ENCODE measurements around the gene CYGB. TPM values are rescaled to one million over a fixed set of nuclear protein-coding genes. Genes with fewer than 3 reads are reported as not detected.
A peak's percentile ranks its signal among the peaks of the same experiment; 100 is the strongest.
"Not testable (repeated sequence)": the region's sequence is repeated elsewhere in the genome, so short reads cannot be mapped to it uniquely, and the experiment has no call there.

The CYGB gene
- total RNA-seq, 5 donors from 2014 or later (not counting 1 experiment from before 2014, with no cell fraction given) = 0.20 to 0.76 (median 0.65) TPM

DNA sequence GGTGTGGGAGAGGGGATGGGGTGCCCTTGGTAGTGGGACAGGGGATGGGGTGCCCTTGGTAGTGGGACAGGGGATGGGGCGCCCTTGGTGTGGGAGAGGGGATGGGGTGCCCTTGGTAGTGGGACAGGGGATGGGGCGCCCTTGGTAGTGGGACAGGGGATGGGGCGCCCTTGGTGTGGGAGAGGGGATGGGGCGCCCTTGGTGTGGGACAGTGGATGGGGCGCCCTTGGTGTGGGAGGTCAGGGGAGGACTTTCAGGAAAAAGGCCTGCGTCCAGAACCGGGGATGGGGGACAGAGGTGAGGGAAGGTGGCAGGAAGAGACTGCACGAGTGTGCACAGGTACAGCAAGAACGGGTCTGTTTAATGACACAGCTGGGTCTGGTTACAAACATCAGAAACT, 10.5 kb downstream of the CYGB start:
- H3K4me3 ChIP-seq (ENCODE audit: control insufficient read depth in 1 of 2, extremely low read depth in 1 of 2, low read length in 1 of 2); H3K27me3 Mint-ChIP-seq; H3K36me3 ChIP-seq (ENCODE audit: control insufficient read depth in 2 of 2, extremely low read depth in 1 of 2, insufficient read depth in 1 of 2, low read length in 1 of 2); POLR2A ChIA-PET; DNase-seq; H3K36me3 Mint-ChIP-seq; H3K9me3 Mint-ChIP-seq; H3K9me3 ChIP-seq: not testable (repeated sequence)
- Mint-ChIP-seq H3K27ac (peak overlapping the region; percentile 73 to 82), H3K4me1 (peaks cover 32 to 48% (median 35%) of the 10 kb centered on the region in 3 donors), H3K4me3 (peak overlapping the region; percentile 34 to 68 (median 50))
- ATAC-seq (replicated peaks in 1 of 4) = peak in 1 of 4 experiments; percentile 2
- H3K27me3 ChIP-seq (replicated peaks in 1 of 2; ENCODE audit: control insufficient read depth in 2 of 2, extremely low read depth in 1 of 2, insufficient read depth in 2 of 2, low read length in 1 of 2) = peaks cover 0 to 20% of the 10 kb centered on the region in 2 experiments
- H3K4me1 ChIP-seq (ENCODE audit: control insufficient read depth in 1 of 2, extremely low read depth in 1 of 2, insufficient read depth in 2 of 2, low read length in 2 of 2) = peaks cover 7 to 50% of the 10 kb centered on the region in 2 experiments
- CTCF ChIA-PET = interaction anchor here in 1 of 2 donors (1.6 kb wide), 1 partner anchor 186 kb away, joined by 5 read pairs; no protein-coding TSS in a partner anchor
- WGBS (ENCODE audit: insufficient coverage) = 84% methylated on average over 9 of the region's 9 CpGs
- peak overlapping the region; percentile 71 for H3K27ac ChIP-seq (ENCODE audit: low read length)

DNA sequence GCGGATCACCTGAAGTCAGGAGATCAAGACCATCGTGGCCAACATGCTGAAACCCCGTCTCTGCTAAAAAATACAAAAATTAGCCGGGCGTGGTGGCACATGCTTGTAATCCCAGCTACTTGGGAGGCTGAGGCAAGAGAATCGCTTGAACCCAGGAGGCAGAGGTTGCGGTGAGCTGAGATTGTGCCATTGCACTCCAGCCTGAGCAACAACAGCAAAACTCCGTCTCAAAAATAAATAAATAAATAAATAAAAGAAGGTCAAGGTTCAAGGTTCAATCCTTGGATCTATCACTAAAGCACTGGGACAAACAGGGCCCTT, 12.0 kb downstream of the CYGB start:
- not testable (repeated sequence) for H3K27ac ChIP-seq (ENCODE audit: low read length); H3K4me3 Mint-ChIP-seq; DNase-seq; H3K27ac Mint-ChIP-seq; H3K9me3 Mint-ChIP-seq; H3K36me3 Mint-ChIP-seq; H3K27me3 Mint-ChIP-seq; H3K9me3 ChIP-seq; H3K36me3 ChIP-seq (ENCODE audit: control insufficient read depth in 2 of 2, extremely low read depth in 1 of 2, insufficient read depth in 1 of 2, low read length in 1 of 2); ATAC-seq (replicated peaks in 1 of 4); H3K4me3 ChIP-seq (ENCODE audit: control insufficient read depth in 1 of 2, extremely low read depth in 1 of 2, low read length in 1 of 2)
- POLR2A ChIA-PET = interaction anchor here in 1 of 2 donors (0.7 kb wide), 1 partner anchor 37 kb away, joined by 4 read pairs; no protein-coding TSS in a partner anchor
- Histone ChIP-seq H3K4me1 (ENCODE audit: control insufficient read depth in 1 of 2, extremely low read depth in 1 of 2, insufficient read depth in 2 of 2, low read length in 2 of 2) (peaks cover 7 to 46% of the 10 kb centered on the region in 2 experiments), H3K27me3 (replicated peaks in 1 of 2; ENCODE audit: control insufficient read depth in 2 of 2, extremely low read depth in 1 of 2, insufficient read depth in 2 of 2, low read length in 1 of 2) (peaks cover 0 to 18% of the 10 kb centered on the region in 2 experiments)
- 96% methylated on average over 4 of the region's 8 CpGs for WGBS (ENCODE audit: insufficient coverage)
- CTCF ChIA-PET = interaction anchor here in 1 of 2 donors (3.3 kb wide), 1 partner anchor 21 kb away, joined by 13 read pairs; no protein-coding TSS in a partner anchor
- H3K4me1 Mint-ChIP-seq = peaks cover 32 to 41% (median 34%) of the 10 kb centered on the region in 3 donors

DNA sequence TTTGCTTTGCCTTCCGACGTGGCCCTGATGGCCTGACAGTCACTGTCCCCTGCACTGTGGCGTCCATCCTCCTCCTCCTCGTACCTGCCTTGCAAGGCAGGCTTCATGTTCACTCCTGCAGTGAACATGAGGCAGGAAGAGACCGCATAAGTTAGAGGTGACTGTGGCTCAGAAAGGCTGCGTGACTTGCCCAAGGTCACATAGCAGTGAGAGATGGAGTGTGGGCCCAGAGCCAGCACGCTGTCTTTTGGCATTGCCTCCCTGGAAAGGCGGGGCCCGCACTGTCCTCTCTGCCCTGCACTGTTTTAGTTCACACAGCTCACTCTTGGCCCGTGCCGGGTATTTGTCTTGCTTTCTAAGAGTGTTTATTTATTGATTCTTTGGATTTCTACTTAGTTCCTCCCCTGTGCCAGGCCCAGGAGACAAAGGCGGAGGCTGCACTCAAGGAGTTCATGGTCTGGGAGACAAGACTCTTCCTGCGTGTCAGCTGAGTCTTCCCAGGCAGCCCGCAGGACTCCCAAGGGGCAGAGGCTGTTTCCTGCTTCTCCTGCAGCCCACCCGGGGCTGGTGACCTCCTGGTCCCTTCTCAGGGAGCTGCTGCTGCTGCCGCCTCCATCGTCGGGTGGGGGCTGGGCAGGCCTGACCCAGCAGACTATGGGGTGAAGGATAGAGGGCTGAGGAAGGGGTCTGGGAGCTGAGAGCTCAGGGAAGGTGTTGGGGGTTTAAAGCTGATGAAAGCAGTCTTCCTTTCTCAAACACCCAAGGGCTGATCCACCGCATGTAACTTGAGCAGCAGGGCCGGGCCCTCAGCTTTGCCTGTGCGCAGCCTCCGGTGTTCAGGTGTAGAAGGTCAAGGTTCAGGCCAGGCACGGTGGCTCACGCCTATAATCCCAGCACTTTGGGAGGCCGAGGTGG, 12.7 kb downstream of the CYGB start:
- POLR2A ChIA-PET = no interaction called here
- no peak for ATAC-seq (replicated peaks in 1 of 4)
- H3K36me3 ChIP-seq (ENCODE audit: control insufficient read depth in 2 of 2, extremely low read depth in 1 of 2, insufficient read depth in 1 of 2, low read length in 1 of 2) = no peaks in the 10 kb centered on the region
- CTCF ChIA-PET = interaction anchor here (0.6 to 3.3 kb wide), 4 partner anchors 21 to 415 kb away, joined by 3 to 13 read pairs (median 8); no protein-coding TSS in a partner anchor
- Mint-ChIP-seq H3K9me3 (no peaks in the 10 kb centered on the region), H3K4me1 (peaks cover 30 to 37% (median 32%) of the 10 kb centered on the region in 3 donors), H3K27ac (peak overlapping the region; percentile 47 to 52), H3K27me3 (no peaks in the 10 kb centered on the region), H3K36me3 (no peaks in the 10 kb centered on the region), H3K4me3 (no peak overlapping the region)
- no peak overlapping the region for H3K27ac ChIP-seq (ENCODE audit: low read length)
- WGBS (ENCODE audit: insufficient coverage) = 88% methylated on average over 20 of the region's 25 CpGs
- H3K9me3 ChIP-seq = no peaks in the 10 kb centered on the region
- no peak overlapping the region for H3K4me3 ChIP-seq (ENCODE audit: control insufficient read depth in 1 of 2, extremely low read depth in 1 of 2, low read length in 1 of 2)
- H3K4me1 ChIP-seq (ENCODE audit: control insufficient read depth in 1 of 2, extremely low read depth in 1 of 2, insufficient read depth in 2 of 2, low read length in 2 of 2) = peaks cover 7 to 40% of the 10 kb centered on the region in 2 experiments
- H3K27me3 ChIP-seq (replicated peaks in 1 of 2; ENCODE audit: control insufficient read depth in 2 of 2, extremely low read depth in 1 of 2, insufficient read depth in 2 of 2, low read length in 1 of 2) = peaks cover 0 to 18% of the 10 kb centered on the region in 2 experiments
- no peak for DNase-seq

DNA sequence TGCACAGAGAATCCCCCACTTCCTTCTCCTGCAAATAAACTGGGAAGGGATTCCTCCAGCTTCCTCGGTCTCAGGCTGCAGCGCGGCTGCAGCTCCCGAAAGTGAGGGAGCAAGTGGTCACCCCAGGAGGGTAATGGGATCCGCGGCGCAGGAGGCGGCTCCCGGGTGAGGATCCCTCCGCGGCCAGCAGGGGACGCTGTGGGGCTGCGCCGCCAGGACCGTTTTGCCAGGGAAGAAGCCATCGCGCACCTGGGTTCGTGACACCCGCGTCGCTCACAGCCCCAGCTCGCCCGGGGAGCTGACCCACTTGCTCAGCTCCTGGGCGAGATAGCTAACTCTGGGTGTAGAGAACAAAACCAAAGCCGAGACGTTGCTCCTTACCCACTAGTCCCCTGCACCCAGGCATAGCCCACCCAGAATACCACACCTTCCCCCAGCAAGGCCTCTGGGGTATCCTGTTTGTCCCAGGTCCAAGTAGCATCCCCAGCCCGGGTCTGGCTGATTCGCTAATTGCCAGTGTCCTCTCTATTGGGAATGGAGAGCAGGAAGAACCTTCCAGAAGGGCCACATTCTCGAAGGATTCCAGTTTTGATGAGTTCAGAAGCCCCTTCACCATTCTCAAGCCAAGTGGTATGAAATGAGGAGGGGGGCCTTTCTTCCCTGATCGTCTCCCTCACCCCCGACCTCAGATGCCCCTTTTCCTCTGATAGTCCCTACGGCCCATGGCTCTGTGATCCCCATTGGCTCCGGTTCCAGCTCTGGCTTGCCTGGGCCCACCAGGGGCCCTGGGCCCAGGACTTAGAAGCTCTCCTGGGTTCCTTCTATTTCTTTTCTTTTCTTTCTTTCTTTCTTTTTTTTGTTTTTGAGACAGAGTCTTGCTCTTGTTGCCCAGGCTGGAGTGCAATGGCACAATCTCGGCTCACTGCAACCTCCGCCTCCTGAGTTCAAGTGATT, 14.1 kb downstream of the CYGB start:
- H3K4me1 Mint-ChIP-seq = peaks cover 22 to 44% (median 35%) of the 10 kb centered on the region in 3 donors

DNA sequence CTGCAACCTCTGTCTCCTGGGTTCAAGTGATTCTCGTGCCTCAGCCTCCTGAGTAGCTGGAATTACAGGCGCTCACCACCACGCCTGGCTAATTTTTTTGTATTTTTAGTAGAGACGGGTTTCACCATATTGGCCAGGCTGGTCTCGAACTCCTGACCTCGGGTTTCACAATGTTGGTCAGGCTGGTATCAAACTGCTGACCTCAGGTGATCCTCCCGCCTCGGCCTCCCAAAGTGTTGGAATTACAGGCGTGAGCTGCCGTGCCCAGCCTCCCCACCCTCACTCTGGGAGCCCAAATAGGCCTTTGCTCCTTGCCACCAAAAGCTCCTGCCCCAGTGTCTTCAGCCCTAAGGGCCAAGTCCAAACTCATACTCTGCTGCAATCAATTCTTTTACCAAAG, 15.8 kb downstream of the CYGB start:
- CTCF ChIA-PET = interaction anchor here in 1 of 2 donors (0.9 kb wide), 1 partner anchor 102 kb away, joined by 3 read pairs; no protein-coding TSS in a partner anchor
- H3K4me1 ChIP-seq (ENCODE audit: control insufficient read depth in 1 of 2, extremely low read depth in 1 of 2, insufficient read depth in 2 of 2, low read length in 2 of 2) = peaks cover 0 to 42% of the 10 kb centered on the region in 2 experiments
- H3K4me3 Mint-ChIP-seq; H3K9me3 ChIP-seq; H3K36me3 ChIP-seq (ENCODE audit: control insufficient read depth in 2 of 2, extremely low read depth in 1 of 2, insufficient read depth in 1 of 2, low read length in 1 of 2); H3K27ac Mint-ChIP-seq; POLR2A ChIA-PET; H3K9me3 Mint-ChIP-seq; ATAC-seq (replicated peaks in 1 of 4); H3K36me3 Mint-ChIP-seq; H3K27me3 Mint-ChIP-seq; H3K4me3 ChIP-seq (ENCODE audit: control insufficient read depth in 1 of 2, extremely low read depth in 1 of 2, low read length in 1 of 2); H3K27ac ChIP-seq (ENCODE audit: low read length); DNase-seq; H3K27me3 ChIP-seq (replicated peaks in 1 of 2; ENCODE audit: control insufficient read depth in 2 of 2, extremely low read depth in 1 of 2, insufficient read depth in 2 of 2, low read length in 1 of 2): not testable (repeated sequence)
- WGBS (ENCODE audit: insufficient coverage) = 80% methylated on average over 7 of the region's 10 CpGs
- peaks cover 26 to 38% (median 34%) of the 10 kb centered on the region in 3 donors for H3K4me1 Mint-ChIP-seq

More for the DNA sequence above, 14.1 kb downstream of the CYGB start:
- Mint-ChIP-seq H3K27ac (peak overlapping the region; percentile 87 to 88), H3K9me3 (no peaks in the 10 kb centered on the region), H3K4me3 (peak overlapping the region; percentile 36 to 59 (median 43)), H3K36me3 (no peaks in the 10 kb centered on the region), H3K27me3 (no peaks in the 10 kb centered on the region)
- Histone ChIP-seq H3K27ac (ENCODE audit: low read length) (no peak overlapping the region), H3K36me3 (ENCODE audit: control insufficient read depth in 2 of 2, extremely low read depth in 1 of 2, insufficient read depth in 1 of 2, low read length in 1 of 2) (no peaks in the 10 kb centered on the region), H3K9me3 (no peaks in the 10 kb centered on the region), H3K4me1 (ENCODE audit: control insufficient read depth in 1 of 2, extremely low read depth in 1 of 2, insufficient read depth in 2 of 2, low read length in 2 of 2) (peaks cover 2 to 38% of the 10 kb centered on the region in 2 experiments), H3K27me3 (replicated peaks in 1 of 2; ENCODE audit: control insufficient read depth in 2 of 2, extremely low read depth in 1 of 2, insufficient read depth in 2 of 2, low read length in 1 of 2) (peaks cover 0 to 12% of the 10 kb centered on the region in 2 experiments), H3K4me3 (ENCODE audit: control insufficient read depth in 1 of 2, extremely low read depth in 1 of 2, low read length in 1 of 2) (no peak overlapping the region)
- POLR2A ChIA-PET = no interaction called here
- CTCF ChIA-PET = interaction anchor here (0.5 to 3.3 kb wide), 17 partner anchors 11 to 343 kb away, joined by 3 to 13 read pairs (median 3); no protein-coding TSS in a partner anchor
- ATAC-seq (replicated peaks in 1 of 4) (peak; percentile 74 to 85 (median 82)), DNase-seq (peak; percentile 44 to 92 (median 77))
- WGBS (ENCODE audit: insufficient coverage) = 2% methylated on average over 25 of the region's 35 CpGs

DNA sequence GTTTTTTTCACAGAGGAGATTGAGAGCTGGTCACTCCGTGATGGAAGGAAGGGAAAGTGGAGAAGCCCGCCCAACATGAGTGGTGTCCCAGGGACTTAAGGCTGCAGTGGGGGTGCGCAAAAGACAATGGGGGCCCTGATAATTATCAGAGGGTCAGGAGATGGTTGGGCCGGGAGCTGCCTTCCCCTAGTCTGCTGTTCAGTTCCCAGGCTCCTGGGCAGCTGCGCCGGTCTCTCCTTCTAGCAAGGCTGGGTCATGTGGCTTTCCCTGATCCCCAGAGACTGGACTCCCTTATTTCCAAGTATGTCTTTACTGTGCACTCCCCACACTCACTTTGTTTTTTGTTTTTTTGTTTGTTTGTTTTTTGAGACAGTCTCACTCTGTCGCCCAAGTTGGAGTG, 16.2 kb downstream of the CYGB start:
- Mint-ChIP-seq H3K27ac (no peak overlapping the region), H3K4me3 (no peak overlapping the region), H3K36me3 (no peaks in the 10 kb centered on the region), H3K4me1 (peaks cover 30 to 41% (median 37%) of the 10 kb centered on the region in 3 donors), H3K27me3 (no peaks in the 10 kb centered on the region), H3K9me3 (no peaks in the 10 kb centered on the region)
- peaks cover 0 to 9% of the 10 kb centered on the region in 2 experiments for H3K27me3 ChIP-seq (replicated peaks in 1 of 2; ENCODE audit: control insufficient read depth in 2 of 2, extremely low read depth in 1 of 2, insufficient read depth in 2 of 2, low read length in 1 of 2)
- ChIA-PET CTCF (interaction anchor here in 1 of 2 donors (0.9 kb wide), 1 partner anchor 103 kb away, joined by 3 read pairs; no protein-coding TSS in a partner anchor), POLR2A (no interaction called here)
- H3K4me3 ChIP-seq (ENCODE audit: control insufficient read depth in 1 of 2, extremely low read depth in 1 of 2, low read length in 1 of 2) = no peak overlapping the region
- H3K9me3 ChIP-seq = no peaks in the 10 kb centered on the region
- H3K36me3 ChIP-seq (ENCODE audit: control insufficient read depth in 2 of 2, extremely low read depth in 1 of 2, insufficient read depth in 1 of 2, low read length in 1 of 2) = no peaks in the 10 kb centered on the region
- H3K27ac ChIP-seq (ENCODE audit: low read length) = no peak overlapping the region
- DNase-seq = no peak
- no peak for ATAC-seq (replicated peaks in 1 of 4)
- WGBS (ENCODE audit: insufficient coverage) = 95% methylated on average over 3 of the region's 7 CpGs
- H3K4me1 ChIP-seq (ENCODE audit: control insufficient read depth in 1 of 2, extremely low read depth in 1 of 2, insufficient read depth in 2 of 2, low read length in 2 of 2) = peaks cover 0 to 46% of the 10 kb centered on the region in 2 experiments
